DMS153 treated with DMSO at 0.1 percent for 48 hours (cell line): Measurements from ENCODE around the gene RPL28.
"Not testable (repeated sequence)": the region's sequence is repeated elsewhere in the genome, so short reads cannot be mapped to it uniquely, and the experiment has no call there.

Source experiments
- DNase-seq: peaks from one replicate; lab custom pipeline; 2025; ENCODE audit not compliant: unreplicated experiment; lab: John Stamatoyannopoulos, UW

The RPL28 gene

GRCh38 chr19:55446060-55446459, 60.3 kb downstream of the RPL28 start:
- DNase-seq = no peak

- DNase-seq = no peak
Observed at GRCh38 chr19:55447421-55448174, 61.9 kb downstream of the RPL28 start.

- not testable (repeated sequence) for DNase-seq
Observed at GRCh38 chr19:55448175-55448490, 62.4 kb downstream of the RPL28 start.

GRCh38 chr19:55449469-55449868, 63.7 kb downstream of the RPL28 start:
- DNase-seq = no peak

GRCh38 chr19:55451163-55451964, 65.6 kb downstream of the RPL28 start:
- no peak for DNase-seq

- DNase-seq = no peak
Observed at GRCh38 chr19:55451965-55452748, 66.4 kb downstream of the RPL28 start.
